GM23248 (cell line): ENCODE results near the gene PLIN5. TPM values are rescaled to one million over a fixed set of nuclear protein-coding genes. Genes with fewer than 3 reads are reported as not detected.

Experiments
- DNase-seq: peaks from one replicate; pipeline ENCODE4 v3.0.0-alpha.2; 2015
- H2AFZ ChIP-seq: fragments of 200-600 bp; sonication (generic); 2 replicates; pipeline ENCODE4 v1.6.1; 2016; ENCODE audit warnings: antibody characterized with exemption
- H3F3A ChIP-seq: fragments of 200-600 bp; sonication (generic); 2 replicates; pipeline ENCODE4 v1.6.1; 2016; ENCODE audit warnings: mild to moderate bottlenecking, antibody characterized with exemption, mixed run types; ENCODE audit not compliant: insufficient read depth
- H3K27ac ChIP-seq: fragments of 200-600 bp; sonication (generic); 2 replicates; pipeline ENCODE4 v1.5.1; 2016; ENCODE audit warnings: mild to moderate bottlenecking
- H3K27me3 ChIP-seq: fragments of 200-600 bp; sonication (generic); replicated peaks from 2 replicates; pipeline ENCODE4 v1.6.1; 2016; ENCODE audit warnings: mild to moderate bottlenecking; ENCODE audit not compliant: insufficient read depth
- H3K36me3 ChIP-seq: fragments of 200-600 bp; sonication (generic); 2 replicates; pipeline ENCODE4 v1.6.1; 2016; ENCODE audit warnings: low read depth, mild to moderate bottlenecking
- H3K4me1 ChIP-seq: fragments of 200-600 bp; sonication (generic); 2 replicates; pipeline ENCODE4 v1.6.1; 2016; ENCODE audit warnings: mild to moderate bottlenecking; ENCODE audit not compliant: insufficient read depth
- H3K4me2 ChIP-seq: fragments of 200-600 bp; sonication (generic); one replicate; pipeline ENCODE4 v1.6.1; 2016; ENCODE audit warnings: mild to moderate bottlenecking; ENCODE audit not compliant: unreplicated experiment
- H3K4me3 ChIP-seq: fragments of 200-600 bp; sonication (generic); 2 replicates; pipeline ENCODE4 v1.5.1; 2016; ENCODE audit warnings: mild to moderate bottlenecking
- H3K79me2 ChIP-seq: fragments of 200-600 bp; sonication (generic); 2 replicates; pipeline ENCODE4 v1.6.1; 2016; ENCODE audit warnings: mild to moderate bottlenecking; ENCODE audit not compliant: insufficient read depth
- H3K9ac ChIP-seq: fragments of 200-600 bp; sonication (generic); 2 replicates; pipeline ENCODE4 v1.6.1; 2016; ENCODE audit warnings: mild to moderate bottlenecking
- H3K9me2 ChIP-seq: fragments of 200-600 bp; sonication (generic); 2 replicates; pipeline ENCODE4 v1.6.1; 2016; ENCODE audit warnings: mixed run types, mild to moderate bottlenecking, moderate library complexity; ENCODE audit not compliant: insufficient read depth
- H3K9me3 ChIP-seq: fragments of 200-600 bp; sonication (generic); one replicate; pipeline ENCODE4 v1.6.1; 2017; ENCODE audit warnings: low read depth
- H4K20me1 ChIP-seq: fragments of 200-600 bp; sonication (generic); 2 replicates; pipeline ENCODE4 v1.6.0; 2016; ENCODE audit not compliant: insufficient read depth
- EZH2 ChIP-seq: fragments of 200-600 bp; sonication (generic); IDR thresholded peaks from 2 replicates; pipeline ENCODE4 v1.6.1; 2018; ENCODE audit warnings: antibody characterized with exemption, mild to moderate bottlenecking; ENCODE audit not compliant: insufficient read depth, poor library complexity, severe bottlenecking
- EZH2phosphoT487 ChIP-seq: fragments of 200-600 bp; sonication (generic); IDR thresholded peaks from 2 replicates; pipeline ENCODE4 v1.6.1; 2018; ENCODE audit warnings: antibody characterized with exemption, moderate library complexity, mild to moderate bottlenecking, low read depth; ENCODE audit not compliant: insufficient read depth
- WGBS, 2 experiments: methylation state at CpG; one replicate each; pipeline ENCODE4 v1.1.6; 2015 to 2017; ENCODE audit warnings: low lambda C conversion rate in 2 of 2, low coverage in 1 of 2; ENCODE audit errors: missing lambda C conversion rate in 2 of 2; 5-methylcytosine and 5-hydroxymethylcytosine counted together
- in situ Hi-C: fragments of 300-500 bp; cut with MboI; formaldehyde crosslinking; loops from 2 replicates; pipeline ENCODE4 v1.15.0; 2020
- polyA plus RNA-seq: library from polyadenylated mRNA; unstranded; fragments of >200 nt; fragmentation: Nextera tagmentation; extraction: Ambion mirVana; gene quantifications from 2 replicates; pipeline ENCODE4 v1.2.1, GENCODE V29; 2016
- total RNA-seq: library from RNA; depleted of rRNA; stranded (reverse); fragments of >200 nt; shearing (Covaris generic); gene quantifications from 2 replicates; pipeline ENCODE4 v1.2.3, GENCODE V29; 2014

The PLIN5 gene
- total and polyA plus RNA-seq, 2 experiments from 2014 or later: not detected

DNA sequence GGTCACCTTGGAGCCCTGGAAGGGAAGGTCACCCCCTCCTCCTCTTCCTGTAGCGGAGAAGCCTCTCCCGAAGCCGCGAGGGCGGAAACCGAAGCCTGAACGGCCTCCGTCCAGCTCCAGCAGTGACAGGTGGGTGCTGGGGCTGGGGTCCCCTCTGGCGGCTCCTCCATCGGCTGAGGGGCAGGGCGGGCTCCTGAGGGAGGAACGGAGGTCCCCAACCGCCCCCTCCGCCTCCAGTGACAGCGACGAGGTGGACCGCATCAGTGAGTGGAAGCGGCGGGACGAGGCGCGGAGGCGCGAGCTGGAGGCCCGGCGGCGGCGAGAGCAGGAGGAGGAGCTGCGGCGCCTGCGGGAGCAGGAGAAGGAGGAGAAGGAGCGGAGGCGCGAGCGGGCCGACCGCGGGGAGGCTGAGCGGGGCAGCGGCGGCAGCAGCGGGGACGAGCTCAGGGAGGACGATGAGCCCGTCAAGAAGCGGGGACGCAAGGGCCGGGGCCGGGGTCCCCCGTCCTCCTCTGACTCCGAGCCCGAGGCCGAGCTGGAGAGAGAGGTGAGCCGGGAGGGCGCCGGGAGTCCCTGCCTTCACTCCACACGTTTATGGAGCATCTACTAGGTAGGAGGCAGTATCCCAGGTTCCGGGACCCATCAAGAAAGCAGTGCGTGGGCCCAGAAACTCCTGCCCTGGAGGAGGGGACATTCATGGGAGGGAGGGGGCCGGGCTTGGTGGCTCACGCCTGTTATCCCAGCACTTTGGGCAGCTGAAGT, 40.9 kb downstream of the PLIN5 start:
- H3K27me3 ChIP-seq: no peaks in the 10 kb centered on the region
- TF ChIP-seq EZH2 (no peak), EZH2phosphoT487 (no peak)
- no peak overlapping the region for H3K9ac ChIP-seq
- H3K9me2 ChIP-seq: no peaks in the 10 kb centered on the region
- H3K27ac ChIP-seq: no peak overlapping the region
- in situ Hi-C loops: no loop called here
- H2AFZ ChIP-seq: no peak overlapping the region
- no peak for DNase-seq
- no peaks in the 10 kb centered on the region for H3F3A ChIP-seq
- H3K4me1 ChIP-seq: no peaks in the 10 kb centered on the region
- no peaks in the 10 kb centered on the region for H3K9me3 ChIP-seq
- no peaks in the 10 kb centered on the region for H3K79me2 ChIP-seq
- H3K4me3 ChIP-seq: no peak overlapping the region
- H3K36me3 ChIP-seq: peaks cover 4% of the 10 kb centered on the region; the same call in 1 of the 2 replicates
- no peak overlapping the region for H3K4me2 ChIP-seq
- no peaks in the 10 kb centered on the region for H4K20me1 ChIP-seq
- WGBS, 2 experiments: 96 to 97% methylated on average over 54 to 61 of the region's 61 CpGs

DNA sequence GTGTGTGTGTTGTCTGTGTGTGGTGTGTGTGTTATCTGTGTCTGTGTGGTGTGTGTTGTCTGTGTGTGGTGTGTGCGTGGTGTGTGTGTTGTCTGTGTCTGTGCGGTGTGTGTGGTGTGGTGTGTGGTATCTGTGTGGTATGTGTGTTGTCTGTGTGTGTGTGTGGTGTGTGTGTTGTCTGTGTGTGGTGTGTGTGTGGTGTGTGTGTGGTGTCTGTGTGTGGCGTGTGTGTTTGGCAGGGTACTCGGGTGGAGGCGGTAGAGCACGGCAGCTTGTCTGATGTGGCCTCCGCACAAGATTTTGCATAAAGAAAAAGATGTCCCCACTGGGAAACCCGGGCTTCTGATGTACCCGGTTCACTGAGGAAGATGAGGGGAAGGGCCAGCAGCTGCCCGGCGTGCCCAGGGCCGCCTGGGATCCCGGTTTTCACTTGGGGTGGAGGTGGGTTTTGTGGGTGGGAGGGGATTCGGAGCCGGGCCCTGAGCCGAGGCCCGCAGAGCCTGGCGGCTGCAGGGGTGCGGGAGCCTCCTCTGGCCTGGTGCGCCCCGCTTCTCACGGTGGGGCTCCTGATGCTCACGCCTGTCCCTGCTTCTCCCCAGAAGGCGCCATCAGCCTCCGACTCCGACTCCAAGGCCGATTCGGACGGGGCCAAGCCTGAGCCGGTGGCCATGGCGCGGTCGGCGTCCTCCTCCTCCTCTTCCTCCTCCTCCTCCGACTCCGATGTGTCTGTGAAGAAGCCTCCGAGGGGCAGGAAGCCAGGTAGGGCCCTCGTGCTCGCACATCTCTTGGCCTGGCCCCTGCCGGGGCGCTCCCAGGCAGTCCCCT, 41.7 kb downstream of the PLIN5 start:
- no peaks in the 10 kb centered on the region for H4K20me1 ChIP-seq
- no peak for TF ChIP-seq EZH2phosphoT487
- no peak for TF ChIP-seq EZH2
- no peaks in the 10 kb centered on the region for H3K4me1 ChIP-seq
- WGBS, 2 experiments: 94 to 95% methylated on average over 32 to 41 of the region's 41 CpGs
- H3K9me3 ChIP-seq: no peaks in the 10 kb centered on the region
- no peak overlapping the region for H2AFZ ChIP-seq
- no peak for DNase-seq
- in situ Hi-C loops: no loop called here
- no peak overlapping the region for H3K4me2 ChIP-seq
- no peaks in the 10 kb centered on the region for H3K9me2 ChIP-seq
- H3F3A ChIP-seq: no peaks in the 10 kb centered on the region
- no peaks in the 10 kb centered on the region for H3K27me3 ChIP-seq
- no peak overlapping the region for H3K9ac ChIP-seq
- no peak overlapping the region for H3K4me3 ChIP-seq
- no peaks in the 10 kb centered on the region for H3K79me2 ChIP-seq
- peaks cover 4% of the 10 kb centered on the region; the same call in 1 of the 2 replicates for H3K36me3 ChIP-seq
- H3K27ac ChIP-seq: no peak overlapping the region

DNA sequence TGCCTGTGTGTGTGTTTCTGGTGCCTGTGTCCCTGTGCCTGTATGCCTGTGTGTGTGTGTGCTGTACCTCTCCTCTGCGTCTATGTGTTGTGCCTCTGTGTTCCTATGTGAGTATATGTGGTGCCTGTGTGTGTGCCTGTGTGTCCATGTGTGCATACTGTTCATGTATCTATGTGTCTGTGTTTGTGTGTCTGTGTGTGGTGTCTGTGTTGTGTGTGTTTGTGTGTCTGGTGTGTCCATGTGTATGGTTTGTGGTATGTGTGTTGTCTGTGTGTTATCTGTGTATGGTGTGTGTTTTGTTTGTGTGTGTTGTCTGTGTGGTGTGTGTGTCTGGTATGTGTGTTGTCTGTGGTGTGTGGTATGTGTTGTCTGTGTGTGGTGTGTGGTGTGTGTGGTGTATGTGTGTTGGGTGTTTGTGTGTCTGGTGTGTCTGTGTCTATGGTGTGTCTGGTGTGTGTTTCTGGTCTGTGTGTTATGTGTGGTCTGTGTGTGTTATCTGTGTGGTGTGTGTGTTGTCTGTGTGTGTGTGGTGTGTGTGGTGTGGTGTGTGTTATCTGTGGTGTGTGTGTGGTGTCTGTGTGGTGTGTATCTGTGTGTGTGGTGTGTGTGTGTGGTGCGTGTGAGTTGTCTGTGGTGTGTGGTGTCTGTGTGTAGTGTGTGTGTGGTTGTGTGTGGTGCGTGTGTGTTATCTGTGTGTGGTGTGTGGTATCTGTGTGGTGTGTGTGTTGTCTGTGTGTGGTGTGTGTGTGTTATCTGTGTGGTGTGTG, 42.5 kb downstream of the PLIN5 start:
- no peak overlapping the region for H3K27ac ChIP-seq
- H3K4me1 ChIP-seq: no peaks in the 10 kb centered on the region
- TF ChIP-seq EZH2 (no peak), EZH2phosphoT487 (no peak)
- no peaks in the 10 kb centered on the region for H3K9me3 ChIP-seq
- no peaks in the 10 kb centered on the region for H3K27me3 ChIP-seq
- in situ Hi-C loops: no loop called here
- H3K9ac ChIP-seq: no peak overlapping the region
- no peaks in the 10 kb centered on the region for H3K9me2 ChIP-seq
- H3K4me3 ChIP-seq: no peak overlapping the region
- no peak overlapping the region for H3K4me2 ChIP-seq
- no peaks in the 10 kb centered on the region for H3K79me2 ChIP-seq
- H3K36me3 ChIP-seq: peaks cover 4% of the 10 kb centered on the region; the same call in 1 of the 2 replicates
- WGBS, 2 experiments: 97 to 100% methylated on average over 2 to 3 of the region's 3 CpGs
- no peaks in the 10 kb centered on the region for H4K20me1 ChIP-seq
- no peaks in the 10 kb centered on the region for H3F3A ChIP-seq
- no peak overlapping the region for H2AFZ ChIP-seq
- DNase-seq: no peak

DNA sequence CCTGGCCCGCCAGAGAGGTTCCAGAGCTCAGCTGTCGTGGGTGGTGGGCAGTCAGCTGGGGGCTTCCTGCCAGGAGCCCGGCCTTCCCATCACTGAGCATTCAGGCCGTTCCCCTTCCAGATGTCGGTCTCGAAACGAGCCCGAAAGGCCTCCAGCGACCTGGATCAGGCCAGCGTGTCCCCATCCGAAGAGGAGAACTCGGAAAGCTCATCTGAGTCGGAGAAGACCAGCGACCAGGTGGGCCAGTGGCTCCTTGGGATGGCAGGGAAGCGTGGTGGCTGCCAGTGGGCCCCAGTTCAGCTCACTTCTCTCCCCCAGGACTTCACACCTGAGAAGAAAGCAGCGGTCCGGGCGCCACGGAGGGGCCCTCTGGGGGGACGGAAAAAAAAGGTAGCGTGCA, 43.6 kb downstream of the PLIN5 start:
- Histone ChIP-seq H3K9me3 (no peaks in the 10 kb centered on the region), H3K79me2 (no peaks in the 10 kb centered on the region)
- 97 to 98% methylated on average over 21 of the region's 21 CpGs for WGBS, 2 experiments

More for the DNA sequence above, 43.6 kb downstream of the PLIN5 start:
- H3K4me1 ChIP-seq: no peaks in the 10 kb centered on the region
- no peak overlapping the region for H3K4me2 ChIP-seq
- H3K9ac ChIP-seq: no peak overlapping the region
- H3K9me2 ChIP-seq: no peaks in the 10 kb centered on the region
- in situ Hi-C loops: no loop called here
- H3K27ac ChIP-seq: no peak overlapping the region
- TF ChIP-seq EZH2 (no peak), EZH2phosphoT487 (no peak)
- no peaks in the 10 kb centered on the region for H3K27me3 ChIP-seq
- no peaks in the 10 kb centered on the region for H4K20me1 ChIP-seq
- peaks cover 4% of the 10 kb centered on the region; the same call in 1 of the 2 replicates for H3K36me3 ChIP-seq
- H3F3A ChIP-seq: no peaks in the 10 kb centered on the region
- no peak overlapping the region for H2AFZ ChIP-seq
- H3K4me3 ChIP-seq: no peak overlapping the region
- DNase-seq: no peak
